Suprapubic skin (tissue), 3 donors: Measurements from ENCODE around the gene RERE.

Experiments
- EP300 ChIP-seq: sonication (generic); formaldehyde crosslinking; IDR thresholded peaks from one replicate; pipeline ENCODE4 v1.6.1; 2017; ENCODE audit warnings: antibody characterized with exemption
- POLR2A ChIP-seq, 2 donors: fragments of 450-650 bp; IDR thresholded peaks; one replicate each; pipeline ENCODE4 v1.6.1; 2017; ENCODE audit warnings: antibody characterized with exemption in 2 of 2, mild to moderate bottlenecking in 2 of 2, moderate library complexity in 2 of 2
- TF ChIP-seq, protein P1 (sequence below), 2 donors: fragments of 200-600 bp in 1 of 2; fragments of 450-650 bp in 1 of 2; sonication (generic) in 1 of 2; IDR thresholded peaks; one replicate each; pipeline ENCODE4 v1.5.1; 2016 to 2019; ENCODE audit warnings: antibody characterized with exemption in 2 of 2, mild to moderate bottlenecking in 1 of 2, moderate library complexity in 1 of 2

DNA sequence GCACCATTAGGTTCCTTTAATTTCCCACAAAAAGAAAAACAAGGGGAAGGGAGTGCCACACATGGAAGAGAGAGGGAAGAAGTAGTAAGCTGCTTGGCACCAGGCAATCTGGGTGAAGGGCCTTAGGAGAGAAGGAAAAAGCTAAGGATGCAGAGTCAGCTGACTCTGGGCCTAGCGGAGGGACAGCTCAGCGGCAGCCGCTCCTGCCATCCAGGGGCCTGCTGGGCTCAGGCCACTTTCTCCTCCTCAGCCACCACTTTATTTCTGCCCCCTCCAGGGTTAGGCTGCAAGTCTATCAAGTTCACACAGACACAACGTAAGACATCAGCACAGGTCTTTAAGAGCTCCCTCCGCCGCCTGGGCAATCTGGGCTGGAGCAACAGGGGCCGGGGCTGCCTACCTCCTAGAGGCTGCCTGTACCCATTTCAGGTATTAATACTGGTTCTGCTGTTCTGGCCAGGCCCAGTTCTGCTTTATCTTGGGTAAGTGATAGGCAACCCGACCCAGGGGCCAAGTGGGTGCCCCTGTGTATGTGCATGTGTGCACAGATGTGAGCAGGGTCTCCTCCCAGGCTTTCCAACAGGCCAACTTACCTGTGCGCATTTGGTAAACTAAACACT is 446.0 kb downstream of the RERE start:
- TF ChIP-seq, protein P1, sequence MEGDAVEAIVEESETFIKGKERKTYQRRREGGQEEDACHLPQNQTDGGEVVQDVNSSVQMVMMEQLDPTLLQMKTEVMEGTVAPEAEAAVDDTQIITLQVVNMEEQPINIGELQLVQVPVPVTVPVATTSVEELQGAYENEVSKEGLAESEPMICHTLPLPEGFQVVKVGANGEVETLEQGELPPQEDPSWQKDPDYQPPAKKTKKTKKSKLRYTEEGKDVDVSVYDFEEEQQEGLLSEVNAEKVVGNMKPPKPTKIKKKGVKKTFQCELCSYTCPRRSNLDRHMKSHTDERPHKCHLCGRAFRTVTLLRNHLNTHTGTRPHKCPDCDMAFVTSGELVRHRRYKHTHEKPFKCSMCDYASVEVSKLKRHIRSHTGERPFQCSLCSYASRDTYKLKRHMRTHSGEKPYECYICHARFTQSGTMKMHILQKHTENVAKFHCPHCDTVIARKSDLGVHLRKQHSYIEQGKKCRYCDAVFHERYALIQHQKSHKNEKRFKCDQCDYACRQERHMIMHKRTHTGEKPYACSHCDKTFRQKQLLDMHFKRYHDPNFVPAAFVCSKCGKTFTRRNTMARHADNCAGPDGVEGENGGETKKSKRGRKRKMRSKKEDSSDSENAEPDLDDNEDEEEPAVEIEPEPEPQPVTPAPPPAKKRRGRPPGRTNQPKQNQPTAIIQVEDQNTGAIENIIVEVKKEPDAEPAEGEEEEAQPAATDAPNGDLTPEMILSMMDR (IDR thresholded peaks at IDR 0.05): no peak
- TF ChIP-seq EP300: no peak
- TF ChIP-seq POLR2A (IDR thresholded peaks at IDR 0.05): no peak
